ENCODE measurements around the gene ZNF773. TPM values are rescaled to one million over a fixed set of nuclear protein-coding genes. Genes with fewer than 3 reads are reported as not detected.

ZNF773 gene
- 3.9 to 6.3 TPM (median 4.6 TPM) in 5 replicates for total RNA-seq (2022; extraction: Qiagen RNA extraction)

DNA sequence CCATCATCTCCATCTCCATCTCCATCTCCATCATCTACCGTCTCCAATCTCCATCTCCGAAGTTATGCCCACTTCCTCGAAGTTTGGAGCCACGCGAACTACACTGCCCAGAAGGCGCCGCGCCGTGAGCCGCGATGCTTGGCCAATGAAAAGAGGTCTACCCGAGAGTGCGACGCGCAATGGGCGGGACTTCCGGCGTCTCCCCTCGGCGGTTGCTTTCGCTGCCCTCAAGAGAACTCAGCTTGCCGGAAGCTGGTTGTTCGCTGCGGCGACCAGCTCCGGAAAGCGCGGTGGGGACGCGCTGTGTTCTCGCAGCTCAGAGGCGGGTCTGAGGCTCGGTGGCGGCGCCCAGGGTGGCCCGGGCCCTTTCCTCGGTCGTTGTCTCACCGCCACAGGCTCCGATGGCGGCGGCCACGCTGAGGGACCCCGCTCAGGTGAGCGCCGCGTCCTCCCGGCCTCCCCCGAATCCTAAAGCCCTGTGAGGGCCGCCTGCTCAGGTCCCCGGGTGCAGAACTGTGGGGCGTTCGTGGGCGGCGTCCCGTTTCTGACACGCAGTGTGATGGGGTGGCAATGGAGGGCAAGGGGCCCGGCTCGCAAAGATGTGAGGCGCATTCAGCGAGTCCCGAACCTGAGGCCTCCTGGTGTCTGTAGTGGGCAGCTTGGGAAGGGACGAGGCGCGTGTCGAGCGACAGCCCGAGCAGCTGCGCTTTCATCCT, at the start of gene ZNF773:
ZNF773 (plus strand) TSS at position 259 of the 716 bp plus-strand sequence; CDS start at position 402, 143 bp downstream.

GRCh38 chr19:57477191-57478008, 22.3 kb upstream of the ZNF773 start, which contains the start of gene ZNF772:
ZNF772 (minus strand) TSS chr19:57477566; CDS start chr19:57477309, 257 bp downstream.

DNA sequence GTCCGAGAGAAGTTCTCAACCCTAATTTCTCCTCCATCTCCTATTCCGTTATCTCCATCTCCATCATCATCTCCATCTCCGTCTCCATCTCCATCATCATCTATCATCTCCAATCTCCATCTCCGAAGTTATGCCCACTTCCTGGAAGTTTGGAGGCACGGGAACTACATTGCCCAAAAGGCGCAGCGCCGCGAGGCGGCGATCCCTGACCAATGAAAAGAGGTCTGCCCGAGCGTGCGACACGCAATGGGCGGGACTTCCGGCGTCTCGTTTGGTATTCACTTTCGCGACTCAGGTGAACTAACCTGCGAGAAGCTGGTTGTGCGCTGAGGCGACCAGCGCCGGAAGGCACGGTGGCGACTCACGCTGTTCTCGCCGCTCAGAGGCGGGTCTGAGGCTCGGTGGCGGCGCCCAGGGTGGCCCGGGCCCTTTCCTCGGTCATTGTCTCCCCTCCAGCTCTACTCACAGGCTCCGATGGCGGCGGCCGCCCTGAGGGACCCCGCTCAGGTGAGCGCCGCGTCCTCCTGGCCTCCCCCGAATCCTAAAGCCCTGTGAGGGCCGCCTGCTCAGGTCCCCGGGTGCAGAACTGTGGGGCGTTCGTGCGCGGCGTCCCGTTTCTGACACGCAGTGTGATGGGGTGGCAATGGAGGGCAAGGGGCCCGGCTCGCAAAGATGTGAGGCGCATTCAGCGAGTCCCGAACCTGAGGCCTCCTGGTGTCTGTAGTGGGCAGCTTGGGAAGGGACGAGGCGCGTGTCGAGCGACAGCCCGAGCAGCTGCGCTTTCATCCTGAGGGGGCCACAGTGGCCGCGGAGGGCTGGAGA, 12.1 kb upstream of the ZNF773 start, which contains the start of gene ZNF419:
ZNF419 (plus strand) TSS at position 274 of the 822 bp plus-strand sequence; CDS start at position 475, 201 bp downstream.

GRCh38 chr19:57527136-57527881, 27.6 kb downstream of the ZNF773 start, which contains the start of gene ZNF549:
ZNF549 (plus strand) TSS chr19:57527356; CDS start chr19:57527574, 218 bp downstream.

Other genes with a start within 250 kb of the ZNF773 start
- gene ZNF460, start 219.5 kb upstream of the ZNF773 start, total RNA-seq (2022; extraction: Qiagen RNA extraction), result 0.79 to 1.3 TPM (median 1.1 TPM) in 5 replicates
- gene ZNF543, start 179.5 kb upstream of the ZNF773 start, total RNA-seq (2022; extraction: Qiagen RNA extraction), result 1.0 to 1.7 TPM (median 1.3 TPM) in 5 replicates
- gene ZNF304, start 148.7 kb upstream of the ZNF773 start, total RNA-seq (2022; extraction: Qiagen RNA extraction), result 1.9 to 2.4 TPM (median 2.1 TPM) in 5 replicates
- gene TRAPPC2B, start 136.4 kb upstream of the ZNF773 start, total RNA-seq (2022; extraction: Qiagen RNA extraction), result 14.9 to 16.4 TPM (median 15.4 TPM) in 5 replicates
- gene ZNF547, start 136.4 kb upstream of the ZNF773 start, total RNA-seq (2022; extraction: Qiagen RNA extraction), result 1.1 to 1.9 TPM (median 1.6 TPM) in 5 replicates
- gene ZNF548, start 110.1 kb upstream of the ZNF773 start, total RNA-seq (2022; extraction: Qiagen RNA extraction), result 3.5 to 4.4 TPM (median 4.1 TPM) in 5 replicates
- 3.9 to 6.7 TPM (median 5.0 TPM) in 5 replicates for gene ZNF17, start 88.8 kb upstream of the ZNF773 start, total RNA-seq (2022; extraction: Qiagen RNA extraction)
- gene ZNF749, start 64.6 kb upstream of the ZNF773 start, total RNA-seq (2022; extraction: Qiagen RNA extraction), result 13.7 to 16.8 TPM (median 16.0 TPM) in 5 replicates
- gene VN1R1, start 42.8 kb upstream of the ZNF773 start, total RNA-seq (2022; extraction: Qiagen RNA extraction), result 0.05 to 0.07 TPM (median 0.07 TPM) in 4 of 5 replicates, not detected in the other
- gene ZNF772, start 22.4 kb upstream of the ZNF773 start, total RNA-seq (2022; extraction: Qiagen RNA extraction), result 0.90 to 1.7 TPM (median 1.4 TPM) in 5 replicates
- gene ZNF419, start 12.2 kb upstream of the ZNF773 start, total RNA-seq (2022; extraction: Qiagen RNA extraction), result 5.6 to 8.0 TPM (median 6.6 TPM) in 5 replicates
- 1.5 to 1.9 TPM (median 1.7 TPM) in 5 replicates for gene ZNF549, start 27.4 kb downstream of the ZNF773 start, total RNA-seq (2022; extraction: Qiagen RNA extraction)
- 2.8 to 4.1 TPM (median 3.8 TPM) in 5 replicates for gene ZNF550, start 59.9 kb downstream of the ZNF773 start, total RNA-seq (2022; extraction: Qiagen RNA extraction)
- gene ZNF416, start 79.0 kb downstream of the ZNF773 start, total RNA-seq (2022; extraction: Qiagen RNA extraction), result 3.5 to 4.3 TPM (median 4.3 TPM) in 5 replicates
- gene ZIK1, start 84.2 kb downstream of the ZNF773 start, total RNA-seq (2022; extraction: Qiagen RNA extraction), result not detected in 5 replicates
- gene ZNF530, start 99.9 kb downstream of the ZNF773 start, total RNA-seq (2022; extraction: Qiagen RNA extraction), result 4.3 to 5.7 TPM (median 4.9 TPM) in 5 replicates
- 6.9 to 10.2 TPM (median 8.7 TPM) in 5 replicates for gene ZNF134, start 114.3 kb downstream of the ZNF773 start, total RNA-seq (2022; extraction: Qiagen RNA extraction)
- 5.4 to 6.8 TPM (median 5.9 TPM) in 5 replicates for gene ZNF211, start 133.2 kb downstream of the ZNF773 start, total RNA-seq (2022; extraction: Qiagen RNA extraction)
- gene ZSCAN4, start 169.0 kb downstream of the ZNF773 start, total RNA-seq (2022; extraction: Qiagen RNA extraction), result not detected in 5 replicates
- 4.6 to 5.8 TPM (median 5.1 TPM) in 5 replicates for gene ZNF551, start 182.0 kb downstream of the ZNF773 start, total RNA-seq (2022; extraction: Qiagen RNA extraction)
- gene ZNF154, start 209.3 kb downstream of the ZNF773 start, total RNA-seq (2022; extraction: Qiagen RNA extraction), result not detected in 5 replicates
- 0.89 to 1.0 TPM (median 0.92 TPM) in 5 replicates for gene ZNF671, start 227.7 kb downstream of the ZNF773 start, total RNA-seq (2022; extraction: Qiagen RNA extraction)
- gene ZNF776, start 246.9 kb downstream of the ZNF773 start, total RNA-seq (2022; extraction: Qiagen RNA extraction), result 4.6 to 6.6 TPM (median 5.4 TPM) in 5 replicates